ENCODE data around the gene SERGEF.

DNA sequence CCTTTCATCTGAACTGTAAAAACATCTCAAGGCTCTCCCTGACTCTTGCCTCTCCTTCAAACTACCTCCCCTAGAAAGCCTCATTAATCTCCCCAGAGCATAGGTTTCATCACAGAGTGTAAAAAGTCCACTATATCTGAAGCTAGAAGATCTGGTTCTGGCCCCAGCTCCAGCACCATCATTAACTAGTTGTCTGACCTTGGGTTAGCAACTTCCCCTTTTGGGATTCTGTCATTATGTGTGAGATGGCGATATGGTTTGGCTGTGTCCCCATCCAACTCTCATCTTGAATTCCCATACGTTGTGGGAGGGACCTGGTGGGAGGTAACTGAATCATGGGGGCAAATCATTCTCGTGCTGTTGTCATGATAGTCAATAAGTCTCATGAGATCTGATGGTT lies 181.0 kb downstream of the SERGEF start:
- TF ChIP-seq CTCF (IDR thresholded peaks at IDR 0.05) (no peak), POLR2A (IDR thresholded peaks at IDR 0.05) (no peak)

Measured in body of pancreas (tissue), 4 donors.